Fibroblast of lung (primary cell): ENCODE results near the gene AQP5. TPM values are rescaled to one million over a fixed set of nuclear protein-coding genes. Genes with fewer than 3 reads are reported as not detected.

Source experiments
- DNase-seq, 2 donors: peaks; one replicate each; pipeline versions ENCODE4 v3.0.0 to v3.0.0-alpha.2; 2010; ENCODE audit warnings: low read depth in 2 of 2
- H2AFZ ChIP-seq: 2 replicates; pipeline ENCODE4 v1.5.1; 2012; ENCODE audit warnings: low read length, control low read depth, inconsistent platforms
- H3K27ac ChIP-seq: 2 replicates; pipeline ENCODE4 v1.5.1; 2011; ENCODE audit warnings: low read length, control low read depth; ENCODE audit not compliant: insufficient read depth
- H3K27me3 ChIP-seq: 2 replicates; pipeline ENCODE4 v1.5.1; 2011; ENCODE audit warnings: mild to moderate bottlenecking, low read length; ENCODE audit not compliant: control insufficient read depth, insufficient read depth
- H3K36me3 ChIP-seq: 2 replicates; pipeline ENCODE4 v1.5.1; 2011; ENCODE audit warnings: low read length; ENCODE audit not compliant: control insufficient read depth, insufficient read depth
- H3K4me1 ChIP-seq: 2 replicates; pipeline ENCODE4 v1.5.1; 2011; ENCODE audit warnings: low read length; ENCODE audit not compliant: control insufficient read depth, insufficient read depth; ENCODE audit errors: extremely low read depth
- H3K4me2 ChIP-seq: 2 replicates; pipeline ENCODE4 v1.5.1; 2011; ENCODE audit warnings: low read length, control low read depth; ENCODE audit not compliant: insufficient read depth; ENCODE audit errors: extremely low read depth
- H3K4me3 ChIP-seq, 4 experiments: fragments of 200-600 bp in 1 of 4; sonication (generic) in 1 of 4; replicated peaks in 1 of 4; 2 replicates each; pipeline ENCODE4 v1.5.1; 2011 to 2016; ENCODE audit warnings: low read length in 4 of 4, low read depth in 3 of 4, mild to moderate bottlenecking in 3 of 4, control low read depth in 2 of 4, inconsistent platforms in 1 of 4, mixed read lengths in 1 of 4; ENCODE audit not compliant: insufficient read depth in 1 of 4; ENCODE audit errors: control extremely low read depth in 1 of 4
- H3K79me2 ChIP-seq: 2 replicates; pipeline ENCODE4 v1.5.1; 2012; ENCODE audit warnings: mild to moderate bottlenecking, low read length, inconsistent platforms; ENCODE audit not compliant: control insufficient read depth, insufficient read depth
- H3K9ac ChIP-seq: 2 replicates; pipeline ENCODE4 v1.5.1; 2011; ENCODE audit warnings: mild to moderate bottlenecking, low read length, control low read depth; ENCODE audit not compliant: insufficient read depth
- H3K9me3 ChIP-seq: 2 replicates; pipeline ENCODE4 v1.5.1; 2012; ENCODE audit warnings: low read depth, low read length; ENCODE audit not compliant: control insufficient read depth, insufficient read depth
- H4K20me1 ChIP-seq: 2 replicates; pipeline ENCODE4 v1.5.1; 2011; ENCODE audit warnings: low read length; ENCODE audit not compliant: control insufficient read depth, insufficient read depth; ENCODE audit errors: extremely low read depth
- EZH2 ChIP-seq: IDR thresholded peaks from 2 replicates; pipeline ENCODE4 v1.5.1; 2012; ENCODE audit warnings: low read length, control low read depth, mild to moderate bottlenecking; ENCODE audit errors: missing control alignments
- polyA plus RNA-seq, 2 donors: library from polyadenylated mRNA; depleted of rRNA in 1 of 2; stranded (reverse) in 1 of 2; unstranded in 1 of 2; fragments of >200 nt; gene quantifications; 2 replicates each; pipeline ENCODE4 v1.2.1, GENCODE V29; 2011 to 2012; ENCODE audit warnings: missing spikeins in 1 of 2
- total RNA-seq: library from RNA; depleted of rRNA; stranded (reverse); fragments of >200 nt; gene quantifications from 2 replicates; pipeline ENCODE4 v1.2.1, GENCODE V29; 2014
- TF ChIP-seq, protein P1 (sequence below), 2 donors: IDR thresholded peaks in 1 of 2; conservative IDR thresholded peaks in 1 of 2; 1 replicate in 1 of 2; 2 replicates in 1 of 2; pipeline ENCODE4 v1.5.1; 2011 to 2012; ENCODE audit warnings: low read length in 2 of 2, control low read depth in 1 of 2, inconsistent platforms in 1 of 2, low read depth in 1 of 2, mild to moderate bottlenecking in 1 of 2

AQP5 gene
- total and polyA plus RNA-seq, 2 donors (not counting 1 experiment from before 2014, with no cell fraction given): not detected

DNA sequence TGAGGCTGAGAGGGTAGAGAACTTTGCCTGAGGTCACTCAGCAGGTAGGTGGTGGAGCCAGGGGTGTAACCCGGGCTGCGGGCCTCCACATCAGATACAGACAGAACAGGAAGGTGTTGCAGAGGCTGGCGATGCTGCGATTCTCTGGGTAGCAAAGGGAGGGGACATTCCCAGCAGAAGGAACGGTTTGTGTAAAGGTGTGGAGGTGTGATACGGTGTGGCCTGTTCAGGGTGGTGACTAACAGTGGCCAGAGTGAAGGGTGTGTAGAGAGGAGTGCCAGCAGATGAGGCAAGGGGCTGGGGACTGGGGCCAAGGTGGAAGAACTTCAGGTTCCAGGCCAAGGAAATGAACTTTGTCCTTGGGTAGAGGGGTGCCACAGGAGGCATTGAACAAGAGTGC is 39.7 kb upstream of the AQP5 start:
- Histone ChIP-seq H3K9me3 (no peaks in the 10 kb centered on the region), H4K20me1 (no peaks in the 10 kb centered on the region), H3K36me3 (no peaks in the 10 kb centered on the region), H3K4me1 (no peaks in the 10 kb centered on the region), H3K79me2 (no peaks in the 10 kb centered on the region), H3K27ac (no peak overlapping the region), H2AFZ (no peak overlapping the region), H3K4me2 (no peak overlapping the region), H3K27me3 (no peaks in the 10 kb centered on the region), H3K4me3 (no peak overlapping the region), H3K9ac (no peak overlapping the region)
- no peak for TF ChIP-seq EZH2
- TF ChIP-seq, protein P1, sequence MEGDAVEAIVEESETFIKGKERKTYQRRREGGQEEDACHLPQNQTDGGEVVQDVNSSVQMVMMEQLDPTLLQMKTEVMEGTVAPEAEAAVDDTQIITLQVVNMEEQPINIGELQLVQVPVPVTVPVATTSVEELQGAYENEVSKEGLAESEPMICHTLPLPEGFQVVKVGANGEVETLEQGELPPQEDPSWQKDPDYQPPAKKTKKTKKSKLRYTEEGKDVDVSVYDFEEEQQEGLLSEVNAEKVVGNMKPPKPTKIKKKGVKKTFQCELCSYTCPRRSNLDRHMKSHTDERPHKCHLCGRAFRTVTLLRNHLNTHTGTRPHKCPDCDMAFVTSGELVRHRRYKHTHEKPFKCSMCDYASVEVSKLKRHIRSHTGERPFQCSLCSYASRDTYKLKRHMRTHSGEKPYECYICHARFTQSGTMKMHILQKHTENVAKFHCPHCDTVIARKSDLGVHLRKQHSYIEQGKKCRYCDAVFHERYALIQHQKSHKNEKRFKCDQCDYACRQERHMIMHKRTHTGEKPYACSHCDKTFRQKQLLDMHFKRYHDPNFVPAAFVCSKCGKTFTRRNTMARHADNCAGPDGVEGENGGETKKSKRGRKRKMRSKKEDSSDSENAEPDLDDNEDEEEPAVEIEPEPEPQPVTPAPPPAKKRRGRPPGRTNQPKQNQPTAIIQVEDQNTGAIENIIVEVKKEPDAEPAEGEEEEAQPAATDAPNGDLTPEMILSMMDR (conservative IDR thresholded peaks at IDR 0.05 in 1 of 2, IDR thresholded peaks at IDR 0.05 in 1 of 2; ENCODE audit: low read depth in 1 of 2, low read length in 2 of 2): no peak
- no peak for DNase-seq

DNA sequence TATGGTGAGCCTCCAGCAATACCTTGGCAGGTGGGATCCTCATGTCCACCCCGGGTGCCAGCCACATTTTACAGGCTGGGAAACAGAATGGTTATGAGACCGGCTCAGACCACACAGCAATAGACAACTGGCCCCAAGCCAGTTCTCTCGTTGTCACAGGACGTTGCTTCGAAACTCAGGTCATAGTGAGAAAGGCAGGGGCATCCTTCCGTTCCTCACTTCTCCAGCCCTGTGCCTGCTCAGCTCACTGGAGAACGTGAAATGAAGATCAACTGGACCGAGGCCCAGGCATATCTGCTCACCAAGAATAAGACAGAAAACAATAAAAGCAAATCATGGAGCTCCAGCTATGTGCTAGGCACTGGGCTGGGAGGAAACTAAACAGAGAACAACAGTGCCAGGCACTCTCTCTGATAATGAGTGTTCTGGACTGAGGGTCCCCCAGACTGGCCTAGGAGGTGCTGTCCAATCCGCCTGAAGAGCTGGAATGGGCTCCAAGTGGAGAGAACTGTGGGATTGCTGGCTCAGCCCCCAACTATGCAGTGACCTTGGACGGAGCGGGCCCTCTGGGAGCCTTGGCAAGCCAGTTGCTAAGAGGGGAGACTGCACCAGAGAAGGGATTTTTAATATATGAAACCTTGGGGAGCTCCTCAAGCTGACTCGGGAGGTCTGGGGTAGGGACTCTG is 39.2 kb upstream of the AQP5 start:
- H3K27me3 ChIP-seq: no peaks in the 10 kb centered on the region
- no peaks in the 10 kb centered on the region for H3K36me3 ChIP-seq
- no peak overlapping the region for H3K27ac ChIP-seq
- H3K4me1 ChIP-seq: no peaks in the 10 kb centered on the region
- TF ChIP-seq EZH2: no peak
- TF ChIP-seq, protein P1 (conservative IDR thresholded peaks at IDR 0.05 in 1 of 2, IDR thresholded peaks at IDR 0.05 in 1 of 2; ENCODE audit: low read depth in 1 of 2, low read length in 2 of 2): no peak
- no peak overlapping the region for H3K9ac ChIP-seq
- H3K79me2 ChIP-seq: no peaks in the 10 kb centered on the region
- H2AFZ ChIP-seq: no peak overlapping the region
- H4K20me1 ChIP-seq: no peaks in the 10 kb centered on the region
- H3K4me3 ChIP-seq: no peak overlapping the region
- no peak for DNase-seq
- no peaks in the 10 kb centered on the region for H3K9me3 ChIP-seq
- H3K4me2 ChIP-seq: no peak overlapping the region

DNA sequence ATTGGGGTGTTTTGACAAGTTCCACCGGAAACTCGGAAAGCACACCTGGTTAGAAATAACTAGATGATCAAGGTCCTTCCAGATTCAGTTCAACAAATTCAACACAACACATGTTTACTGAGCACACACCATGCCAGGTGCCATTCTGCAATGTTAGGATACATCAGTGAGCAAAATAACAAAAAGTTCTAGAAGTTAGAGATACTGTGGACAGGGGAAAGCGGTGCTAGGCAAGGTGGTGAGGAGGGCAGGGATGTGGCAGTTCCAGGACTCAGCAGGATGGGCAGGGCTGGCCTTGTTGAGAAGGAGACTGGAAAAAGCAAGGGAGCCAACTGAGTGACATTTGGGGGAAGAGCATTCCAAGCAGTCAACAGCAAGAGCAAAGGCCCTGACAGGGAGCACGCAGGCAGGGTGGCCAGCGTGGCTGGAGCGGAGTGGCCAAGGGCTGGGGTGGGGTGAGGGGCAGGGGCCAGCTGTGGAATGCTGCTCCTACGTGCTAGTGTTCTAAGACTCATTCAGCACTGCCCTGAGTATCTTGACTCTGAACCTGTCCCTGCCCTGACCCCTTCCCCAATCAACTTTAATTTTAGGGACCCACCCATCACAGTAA is 38.5 kb upstream of the AQP5 start:
- no peak overlapping the region for H3K9ac ChIP-seq
- H2AFZ ChIP-seq: no peak overlapping the region
- H3K27ac ChIP-seq: no peak overlapping the region
- H3K79me2 ChIP-seq: no peaks in the 10 kb centered on the region
- no peak overlapping the region for H3K4me3 ChIP-seq
- H4K20me1 ChIP-seq: no peaks in the 10 kb centered on the region
- TF ChIP-seq EZH2: no peak
- no peaks in the 10 kb centered on the region for H3K27me3 ChIP-seq
- no peak overlapping the region for H3K4me2 ChIP-seq
- H3K4me1 ChIP-seq: no peaks in the 10 kb centered on the region
- no peaks in the 10 kb centered on the region for H3K36me3 ChIP-seq
- no peak for DNase-seq
- H3K9me3 ChIP-seq: no peaks in the 10 kb centered on the region
